Mesothelial cell of epicardium (in vitro differentiated cells): ENCODE measurements around the gene ING2. TPM values are rescaled to one million over a fixed set of nuclear protein-coding genes. Genes with fewer than 3 reads are reported as not detected.

Experiments used
- DNase-seq, 2 experiments: peaks; one replicate each; pipeline ENCODE4 v3.0.0; 2021; ENCODE audit warnings: low spot score in 2 of 2; ENCODE audit not compliant: unreplicated experiment in 2 of 2
- H3K27ac Mint-ChIP-seq: 2 replicates; pipeline ENCODE4 v1.8.0; 2021; ENCODE audit warnings: mixed read lengths
- H3K27me3 Mint-ChIP-seq: 2 replicates; pipeline ENCODE4 v1.8.0; 2021; ENCODE audit warnings: low read depth, mixed read lengths
- H3K36me3 Mint-ChIP-seq: 2 replicates; pipeline ENCODE4 v1.8.0; 2021; ENCODE audit warnings: mixed read lengths
- H3K4me1 Mint-ChIP-seq: 2 replicates; pipeline ENCODE4 v1.8.0; 2021; ENCODE audit warnings: mixed read lengths
- H3K4me3 Mint-ChIP-seq: 2 replicates; pipeline ENCODE4 v1.8.0; 2021; ENCODE audit warnings: mild to moderate bottlenecking, moderate library complexity, mixed read lengths
- H3K9me3 Mint-ChIP-seq: 2 replicates; pipeline ENCODE4 v1.8.0; 2021; ENCODE audit warnings: mixed read lengths
- CTCF ChIP-seq: fragments of 200-600 bp; sonication (generic); IDR thresholded peaks from one replicate; pipeline ENCODE4 v1.5.0; 2021; ENCODE audit warnings: antibody characterized with exemption; ENCODE audit not compliant: unreplicated experiment
- total RNA-seq: library from RNA; stranded (reverse); gene quantifications from 3 replicates; pipeline ENCODE4 v1.2.1, GENCODE V29; 2021

Gene ING2
- total RNA-seq, 1 donor from 2014 or later: 11.3 TPM

- DNase-seq: no peak
- Mint-ChIP-seq H3K4me3 (no peak overlapping the region), H3K27me3 (peaks cover 12% of the 10 kb centered on the region), H3K27ac (no peak overlapping the region), H3K9me3 (no peaks in the 10 kb centered on the region), H3K4me1 (no peaks in the 10 kb centered on the region), H3K36me3 (no peaks in the 10 kb centered on the region)
- no peak for TF ChIP-seq CTCF
These were observed 28.8 kb downstream of the ING2 start for GRCh38 chr4:183533698-183534097.

GRCh38 chr4:183540410-183541009 lies 35.7 kb downstream of the ING2 start:
- H3K36me3 Mint-ChIP-seq: no peaks in the 10 kb centered on the region
- H3K27me3 Mint-ChIP-seq: peaks cover 4% of the 10 kb centered on the region
- H3K4me3 Mint-ChIP-seq: no peak overlapping the region
- DNase-seq: no peak
- H3K27ac Mint-ChIP-seq: peak overlapping the region; percentile 84
- no peak for TF ChIP-seq CTCF
- peaks cover 22% of the 10 kb centered on the region for H3K4me1 Mint-ChIP-seq
- peaks cover 5% of the 10 kb centered on the region for H3K9me3 Mint-ChIP-seq

DNA sequence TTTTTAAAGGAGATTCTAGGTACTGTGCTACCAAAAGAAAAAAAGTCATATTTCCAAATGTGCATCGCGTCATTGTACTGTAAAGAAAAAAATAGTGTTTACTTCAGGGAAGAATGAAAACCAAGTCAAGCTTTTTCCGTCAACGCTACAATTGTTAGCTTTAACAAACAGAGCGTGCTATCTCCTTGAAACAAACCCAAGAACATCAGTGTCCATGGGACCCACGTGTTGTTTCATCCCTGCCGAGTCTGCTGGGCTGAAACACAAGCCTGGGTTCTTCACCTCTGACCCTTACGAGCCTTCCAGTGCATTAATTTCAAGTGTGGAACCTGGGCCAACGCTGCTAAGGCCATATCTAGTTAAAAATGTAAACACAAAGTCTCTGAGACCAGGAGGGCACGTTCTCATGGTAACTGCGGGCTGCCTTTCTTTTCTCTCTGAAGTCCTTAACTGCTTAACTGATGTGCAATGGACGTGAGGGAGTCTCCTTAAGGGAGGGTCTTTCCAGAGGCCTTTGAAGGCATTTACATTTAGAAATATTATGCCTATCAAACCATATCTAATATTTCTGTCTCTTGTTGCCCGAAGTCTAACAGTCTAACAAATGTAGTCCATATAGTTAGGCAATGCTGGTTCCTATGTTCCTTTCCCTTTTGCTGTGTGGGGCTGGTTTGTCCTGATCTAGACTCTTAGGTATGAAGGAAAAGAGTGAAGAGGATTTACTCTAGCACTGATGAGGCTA lies 36.3 kb downstream of the ING2 start:
- no peak for DNase-seq
- TF ChIP-seq CTCF: no peak
- peaks cover 4% of the 10 kb centered on the region for H3K27me3 Mint-ChIP-seq
- H3K36me3 Mint-ChIP-seq: no peaks in the 10 kb centered on the region
- peak overlapping the region; percentile 84 for H3K27ac Mint-ChIP-seq
- H3K4me3 Mint-ChIP-seq: no peak overlapping the region
- peaks cover 22% of the 10 kb centered on the region for H3K4me1 Mint-ChIP-seq
- H3K9me3 Mint-ChIP-seq: peaks cover 5% of the 10 kb centered on the region

DNA sequence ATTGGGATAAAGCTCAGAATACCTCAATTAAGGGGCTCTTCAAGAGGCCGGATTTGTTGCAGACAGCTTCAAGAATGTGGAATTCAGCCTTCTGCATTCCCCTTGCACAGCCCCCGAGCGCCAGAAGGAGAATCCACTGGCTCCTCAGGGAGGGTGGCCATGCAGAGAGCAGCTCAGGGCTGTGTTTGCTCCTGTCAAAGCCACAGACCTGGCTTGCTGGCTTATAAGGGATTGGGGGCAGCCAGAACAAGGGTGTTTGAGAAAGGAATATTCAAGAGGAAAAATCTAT lies 36.8 kb downstream of the ING2 start:
- Mint-ChIP-seq H3K36me3 (no peaks in the 10 kb centered on the region), H3K4me1 (peaks cover 22% of the 10 kb centered on the region), H3K27ac (peak overlapping the region; percentile 84), H3K27me3 (peaks cover 4% of the 10 kb centered on the region), H3K4me3 (no peak overlapping the region), H3K9me3 (peaks cover 5% of the 10 kb centered on the region)
- no peak for DNase-seq
- no peak for TF ChIP-seq CTCF

DNA sequence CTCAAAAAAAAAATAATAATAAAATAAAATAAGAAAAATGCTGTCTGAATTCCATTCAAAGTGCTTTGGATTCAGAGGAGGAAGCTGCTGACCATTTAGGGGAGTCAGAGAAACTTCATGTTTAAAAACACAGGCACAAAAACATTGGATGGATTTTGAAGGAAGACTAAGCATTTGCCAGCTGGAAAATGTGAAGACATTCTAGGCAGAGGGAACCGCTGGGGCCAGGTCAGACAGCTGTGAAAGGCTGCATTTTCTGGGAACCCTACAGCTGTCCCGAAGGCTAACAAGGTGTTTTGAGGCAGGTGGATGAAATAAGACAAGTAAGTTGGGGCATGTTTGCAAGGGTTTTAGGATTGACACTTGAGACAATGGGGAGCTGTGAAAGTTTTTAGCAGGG lies 38.6 kb downstream of the ING2 start:
- Mint-ChIP-seq H3K27ac (no peak overlapping the region), H3K4me3 (no peak overlapping the region), H3K36me3 (no peaks in the 10 kb centered on the region), H3K9me3 (peaks cover 5% of the 10 kb centered on the region), H3K27me3 (peaks cover 6% of the 10 kb centered on the region), H3K4me1 (peaks cover 22% of the 10 kb centered on the region)
- no peak for DNase-seq
- no peak for TF ChIP-seq CTCF
